BE2C (cell line): ENCODE results near the gene ASTL.

Experiments used
- DNase-seq: peaks from one replicate; pipeline ENCODE4 v3.0.0-alpha.2; 2020
- H3K27me3 ChIP-seq: fragments of 250-450 bp; sonication (Bioruptor Pico); 2 replicates; pipeline ENCODE4 v1.5.1; 2020; ENCODE audit warnings: mild to moderate bottlenecking
- H3K36me3 ChIP-seq: fragments of 250-450 bp; sonication (Bioruptor Pico); 2 replicates; pipeline ENCODE4 v1.5.1; 2020; ENCODE audit warnings: mild to moderate bottlenecking
- H3K4me1 ChIP-seq: fragments of 250-450 bp; sonication (Bioruptor Pico); 2 replicates; pipeline ENCODE4 v1.5.1; 2020
- H3K4me3 ChIP-seq: 2 replicates; pipeline ENCODE4 v1.5.1; 2011; ENCODE audit warnings: low read depth, low read length
- H3K9me3 ChIP-seq: fragments of 250-450 bp; sonication (Bioruptor Pico); 2 replicates; pipeline ENCODE4 v1.5.1; 2020
- CTCF ChIP-seq: IDR thresholded peaks from 2 replicates; pipeline ENCODE4 v1.5.1; 2012; ENCODE audit warnings: mild to moderate bottlenecking, low read depth, low read length

ASTL gene

GRCh38 chr2:96081042-96081441, 57.3 kb downstream of the ASTL start:
- no peak for TF ChIP-seq CTCF
- H3K9me3 ChIP-seq: no peaks in the 10 kb centered on the region

GRCh38 chr2:96075199-96075771, 63.0 kb downstream of the ASTL start:
- no peaks in the 10 kb centered on the region for H3K4me1 ChIP-seq
- TF ChIP-seq CTCF: no peak
- no peaks in the 10 kb centered on the region for H3K9me3 ChIP-seq
- no peak overlapping the region for H3K4me3 ChIP-seq
- no peaks in the 10 kb centered on the region for H3K27me3 ChIP-seq
- H3K36me3 ChIP-seq: no peaks in the 10 kb centered on the region
- no peak for DNase-seq

More at GRCh38 chr2:96081042-96081441, 57.3 kb downstream of the ASTL start:
- H3K4me3 ChIP-seq: no peak overlapping the region
- no peaks in the 10 kb centered on the region for H3K36me3 ChIP-seq
- DNase-seq: no peak
- no peaks in the 10 kb centered on the region for H3K4me1 ChIP-seq
- H3K27me3 ChIP-seq: no peaks in the 10 kb centered on the region

GRCh38 chr2:96074156-96074555, 64.1 kb downstream of the ASTL start:
- TF ChIP-seq CTCF: no peak

GRCh38 chr2:96073170-96073775, 65.0 kb downstream of the ASTL start:
- Histone ChIP-seq H3K4me3 (no peak overlapping the region), H3K36me3 (no peaks in the 10 kb centered on the region), H3K9me3 (no peaks in the 10 kb centered on the region), H3K4me1 (no peaks in the 10 kb centered on the region), H3K27me3 (no peaks in the 10 kb centered on the region)
- no peak for TF ChIP-seq CTCF
- DNase-seq: no peak

More at GRCh38 chr2:96074156-96074555, 64.1 kb downstream of the ASTL start:
- Histone ChIP-seq H3K4me1 (no peaks in the 10 kb centered on the region), H3K9me3 (no peaks in the 10 kb centered on the region), H3K27me3 (no peaks in the 10 kb centered on the region), H3K4me3 (no peak overlapping the region), H3K36me3 (no peaks in the 10 kb centered on the region)
- DNase-seq: no peak
